ENCODE measurements around the gene RDM1. TPM values are rescaled to one million over a fixed set of nuclear protein-coding genes. Genes with fewer than 3 reads are reported as not detected.
"Not testable (repeated sequence)": the region's sequence is repeated elsewhere in the genome, so short reads cannot be mapped to it uniquely, and the experiment has no call there.

Gene RDM1, protein sequence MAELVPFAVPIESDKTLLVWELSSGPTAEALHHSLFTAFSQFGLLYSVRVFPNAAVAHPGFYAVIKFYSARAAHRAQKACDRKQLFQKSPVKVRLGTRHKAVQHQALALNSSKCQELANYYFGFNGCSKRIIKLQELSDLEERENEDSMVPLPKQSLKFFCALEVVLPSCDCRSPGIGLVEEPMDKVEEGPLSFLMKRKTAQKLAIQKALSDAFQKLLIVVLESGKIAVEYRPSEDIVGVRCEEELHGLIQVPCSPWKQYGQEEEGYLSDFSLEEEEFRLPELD
- total RNA-seq: 0.47 TPM in 1 of 2 replicates, not detected in the other

DNA sequence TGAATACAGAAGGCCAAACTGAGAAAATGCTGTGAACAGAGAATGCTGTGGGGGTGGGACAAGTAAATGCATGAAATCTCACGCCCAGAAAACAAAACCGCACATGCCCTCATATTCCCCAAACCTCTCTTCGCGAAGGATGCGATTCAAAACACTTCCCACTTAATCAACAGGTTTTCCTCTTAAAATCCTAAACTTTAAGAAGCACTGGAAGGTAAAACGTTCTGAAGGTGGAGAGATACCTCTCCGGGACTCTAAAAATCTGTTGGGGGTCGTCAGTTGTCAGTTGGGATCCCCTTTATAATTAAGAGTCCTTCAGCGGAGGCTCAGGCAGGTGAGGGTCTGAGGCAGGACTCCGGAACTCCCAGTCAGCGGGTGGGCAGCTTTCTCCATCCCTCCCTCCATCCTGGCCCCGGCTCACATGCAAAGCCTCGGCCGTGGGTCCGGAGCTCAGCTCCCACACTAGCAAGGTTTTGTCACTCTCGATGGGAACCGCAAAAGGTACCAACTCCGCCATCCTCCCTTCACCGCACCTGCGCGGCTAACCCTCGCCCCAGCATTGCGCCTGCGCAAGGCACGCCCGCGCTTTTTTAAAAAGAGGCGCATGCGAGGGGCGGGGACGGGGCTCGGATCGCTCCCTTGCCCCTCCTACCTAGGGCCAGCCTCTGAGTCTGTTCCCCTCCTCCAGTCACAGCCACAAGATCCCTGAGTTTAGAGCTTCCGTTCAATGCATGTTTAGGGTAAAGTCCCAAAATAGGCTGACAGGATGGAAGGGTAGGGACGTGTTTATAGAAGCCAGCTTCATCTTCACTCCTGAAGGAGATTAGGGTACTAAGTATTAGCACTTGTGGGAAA, at the start of gene RDM1:
Gene RDM1, minus strand, starts transcription at position 563 of the 855 bp plus-strand sequence. Its CDS starts 46 bp downstream, at position 517.
- DNase-seq (ENCODE audit: extremely low read depth, low read depth, low spot score): no peak

DNA sequence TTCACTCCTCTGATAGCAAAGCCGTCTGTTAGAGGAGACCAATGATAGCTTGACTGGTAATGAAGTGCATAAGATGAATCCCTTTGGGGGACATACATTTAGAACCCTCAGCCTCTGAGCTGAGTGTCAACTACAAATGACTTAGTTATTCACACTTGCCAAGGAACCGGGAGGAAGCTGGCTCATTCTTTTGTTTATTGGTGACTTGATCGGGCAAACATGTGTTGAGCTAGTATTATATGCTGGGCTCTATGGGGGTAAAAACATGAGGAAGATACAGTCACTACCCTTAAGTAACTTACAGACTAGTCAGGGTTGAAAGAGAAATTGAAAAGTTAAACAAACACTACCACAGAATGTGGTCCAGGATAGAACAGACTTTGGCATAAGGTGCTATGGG, 47.8 kb upstream of the RDM1 start:
- DNase-seq (ENCODE audit: extremely low read depth, low read depth, low spot score): no peak

DNA sequence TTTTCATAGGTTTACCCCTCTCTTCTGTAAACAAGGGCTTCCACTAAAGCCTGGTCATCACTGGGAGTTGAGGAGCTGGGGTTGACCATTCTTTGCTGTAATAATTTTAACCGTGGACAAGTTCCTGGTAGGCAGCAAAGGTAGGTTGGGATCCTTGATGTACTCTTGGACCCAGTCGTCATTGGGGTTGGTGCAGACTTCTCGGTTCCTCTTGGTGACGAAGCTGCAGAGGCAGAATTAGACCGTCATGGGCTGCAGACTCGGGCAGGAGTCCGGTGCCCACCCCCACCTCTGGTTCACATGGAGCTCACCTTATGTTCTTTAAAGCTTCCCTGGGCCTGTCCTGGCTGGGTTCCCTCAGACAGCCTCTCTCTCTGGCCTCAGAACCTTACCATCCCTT, 46.9 kb upstream of the RDM1 start:
- no peak for DNase-seq (ENCODE audit: extremely low read depth, low read depth, low spot score)

DNA sequence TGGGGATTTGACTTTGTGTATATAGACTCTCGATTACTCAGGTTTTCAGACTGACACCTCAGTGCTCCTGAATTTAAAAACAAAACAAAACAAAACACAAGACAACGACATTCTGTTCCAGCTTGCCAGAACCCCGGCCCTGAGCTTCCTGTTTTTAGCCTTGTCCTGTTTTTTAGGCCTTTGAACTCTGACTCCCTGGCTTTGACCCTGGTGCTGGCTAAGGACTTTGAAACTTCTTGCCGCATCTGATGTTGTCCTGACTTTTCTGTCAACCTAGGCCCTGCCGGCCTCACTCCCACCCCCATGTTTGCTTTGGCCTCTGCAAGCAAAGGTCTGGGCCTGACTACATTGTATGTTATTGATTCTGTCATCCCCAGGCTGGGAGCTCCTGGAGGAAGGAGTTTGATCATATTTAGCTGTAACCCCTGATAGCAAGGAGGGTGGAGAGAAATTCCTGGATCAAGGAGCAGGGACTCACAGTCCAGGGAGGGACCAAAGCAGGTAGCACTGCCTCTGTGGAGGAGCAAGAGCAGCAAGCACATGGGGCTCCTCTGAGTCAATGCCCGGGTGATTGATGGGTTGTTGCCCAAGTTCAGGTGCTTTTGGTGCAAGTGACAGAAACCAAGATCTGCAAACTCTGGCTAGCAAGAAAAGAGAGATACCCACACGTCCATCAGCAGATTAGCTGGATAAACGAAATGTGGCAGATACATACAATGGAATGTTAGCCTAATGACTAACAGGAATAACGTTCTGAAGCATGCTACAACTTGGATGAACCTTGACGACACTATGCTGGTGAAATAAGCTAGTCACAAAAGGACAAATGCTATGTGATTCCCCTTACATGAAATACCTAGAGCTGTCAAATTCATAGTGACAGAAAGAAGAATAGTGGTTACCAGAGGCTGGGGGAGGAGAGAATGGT, 43.0 kb upstream of the RDM1 start:
- DNase-seq (ENCODE audit: extremely low read depth, low read depth, low spot score): no peak

DNA sequence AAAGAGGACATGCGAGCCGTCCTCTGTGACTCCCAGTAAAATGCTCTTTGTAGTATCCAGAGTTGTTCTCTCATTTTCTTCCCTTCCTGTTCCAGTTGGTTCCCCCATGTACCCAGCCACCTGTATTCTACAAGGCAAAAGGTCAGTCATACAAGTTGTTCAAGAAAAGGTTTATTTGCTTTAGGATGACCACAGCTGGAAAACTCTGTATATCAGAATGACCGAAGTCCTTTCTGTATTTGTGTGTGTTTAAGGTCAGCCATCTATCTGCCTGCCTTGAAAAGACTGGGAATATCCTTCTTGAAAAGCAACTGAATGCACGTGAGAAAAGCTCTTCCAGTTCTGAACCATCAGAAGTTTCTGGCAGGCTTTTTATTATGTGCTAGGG, 42.4 kb upstream of the RDM1 start:
- DNase-seq (ENCODE audit: extremely low read depth, low read depth, low spot score): no peak

DNA sequence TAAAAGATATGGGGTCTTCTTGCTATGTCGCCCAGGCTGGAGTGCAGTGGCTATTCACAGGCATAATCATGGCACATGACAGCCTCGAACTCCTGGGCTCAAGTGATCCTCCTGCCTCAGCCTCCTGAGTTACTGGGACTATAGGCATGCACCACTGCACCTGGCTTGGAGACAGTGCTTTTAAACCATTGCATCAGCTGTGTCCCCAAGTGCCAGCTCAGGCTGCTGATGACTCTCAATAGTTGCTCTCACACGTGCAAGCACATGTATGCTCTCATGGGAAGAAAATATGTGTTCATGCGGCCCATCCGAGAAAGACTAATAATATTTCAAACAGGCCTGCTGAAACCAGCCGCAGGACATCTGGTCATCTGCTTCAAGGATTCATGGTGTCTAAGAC, 42.0 kb upstream of the RDM1 start:
- DNase-seq (ENCODE audit: extremely low read depth, low read depth, low spot score): no peak

DNA sequence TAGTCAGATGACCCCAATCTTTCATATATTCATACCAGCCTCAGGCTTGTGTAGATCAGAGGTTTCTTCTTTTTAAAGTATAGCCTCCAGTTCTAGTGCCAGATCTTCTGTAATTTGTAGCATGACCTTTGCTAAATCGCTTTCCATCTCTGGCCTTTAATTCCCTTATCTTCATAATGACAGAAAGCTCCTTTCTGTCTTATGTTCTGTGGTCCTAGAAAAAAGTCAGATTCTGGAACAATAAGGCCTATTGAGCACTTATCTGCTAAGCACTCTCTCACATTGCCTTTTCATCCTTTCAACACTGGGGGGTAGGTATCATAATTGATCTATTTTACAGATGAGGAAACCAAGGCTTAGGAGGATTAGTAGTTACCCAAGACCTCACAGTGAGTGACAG, 41.5 kb upstream of the RDM1 start:
- DNase-seq (ENCODE audit: extremely low read depth, low read depth, low spot score): no peak

DNA sequence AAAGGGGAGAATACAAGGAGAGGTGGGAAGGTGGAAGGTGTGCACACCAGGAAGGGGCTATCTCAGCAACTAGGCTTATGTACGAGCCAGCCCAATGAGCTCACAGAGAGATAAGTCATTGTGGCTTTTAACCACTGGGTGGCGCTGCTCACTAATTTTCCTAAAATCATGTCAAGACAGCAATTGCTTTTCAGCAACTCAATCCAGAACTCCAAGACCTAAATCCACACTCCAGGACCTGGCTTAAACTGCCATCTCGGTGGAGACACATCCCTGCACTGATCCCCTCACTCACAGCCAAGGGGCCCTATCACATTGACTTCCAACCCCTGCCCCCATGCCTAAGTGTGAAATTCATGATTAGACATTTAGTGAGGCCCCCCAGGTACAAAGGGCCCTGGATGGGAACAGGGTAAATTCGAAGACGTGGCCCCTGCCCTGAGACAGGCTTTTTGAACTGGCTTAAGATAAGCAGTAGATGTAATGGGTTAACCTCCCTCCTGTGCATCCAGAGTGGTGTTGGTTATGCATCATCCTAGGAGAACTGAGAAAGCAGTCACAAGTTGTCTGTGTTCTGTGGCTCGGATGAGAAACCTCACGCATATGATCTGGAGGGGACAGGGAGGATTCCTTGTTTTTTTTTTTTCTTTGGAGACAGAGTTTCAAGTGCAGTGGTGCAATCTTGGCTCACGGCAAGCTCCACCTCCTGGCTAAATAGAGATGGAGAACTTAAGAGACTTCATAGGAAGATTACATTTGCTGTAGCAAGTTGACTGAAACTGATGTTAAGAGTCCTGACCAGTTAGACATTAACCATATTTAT, 39.2 kb upstream of the RDM1 start:
- peak; percentile 72 for DNase-seq (ENCODE audit: extremely low read depth, low read depth, low spot score)

DNA sequence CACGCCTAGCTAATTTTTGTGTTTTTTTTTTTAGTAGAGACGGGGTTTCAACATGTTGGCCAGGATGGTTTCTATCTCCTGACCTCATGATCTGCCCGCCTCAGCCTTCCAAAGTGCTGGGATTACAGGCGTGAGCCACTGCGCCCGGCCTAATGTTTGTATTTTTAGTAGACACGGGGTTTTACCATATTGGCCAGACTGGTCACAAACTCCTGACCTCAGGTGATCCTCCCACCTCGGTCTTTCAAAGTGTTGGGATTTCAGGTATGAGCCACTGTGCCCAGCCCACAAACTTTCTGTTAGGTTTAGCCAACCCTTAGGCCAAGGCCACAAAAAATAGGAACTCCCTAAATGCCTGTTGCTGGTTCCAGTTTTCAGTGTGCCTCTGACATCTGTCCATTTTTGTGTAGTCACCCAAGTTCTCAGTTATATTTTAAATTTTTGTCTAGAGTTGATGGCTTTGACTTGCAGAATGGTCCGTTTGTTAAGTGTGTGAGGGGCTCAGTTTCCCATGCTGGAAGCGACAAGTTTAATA, 38.0 kb upstream of the RDM1 start:
- DNase-seq (ENCODE audit: extremely low read depth, low read depth, low spot score): no peak

DNA sequence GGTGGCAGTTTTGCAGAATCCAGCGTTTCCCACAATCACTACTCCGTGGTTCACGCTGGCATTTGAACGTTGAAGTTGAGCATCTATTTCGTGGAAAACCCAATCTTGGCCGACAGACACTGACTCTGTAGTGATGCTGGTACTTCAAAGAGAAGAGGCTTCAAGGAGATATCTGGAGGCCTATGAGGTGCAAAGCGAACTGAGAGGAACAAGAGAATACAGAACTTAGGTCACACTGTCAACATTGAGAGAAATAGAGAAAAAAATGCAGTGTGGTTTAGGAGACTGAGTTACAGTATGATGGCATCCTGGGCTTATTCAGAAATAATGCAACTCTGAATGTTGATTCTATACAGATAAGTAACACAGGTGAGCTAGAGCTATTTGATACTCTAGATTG, 34.7 kb upstream of the RDM1 start:
- no peak for DNase-seq (ENCODE audit: extremely low read depth, low read depth, low spot score)

DNA sequence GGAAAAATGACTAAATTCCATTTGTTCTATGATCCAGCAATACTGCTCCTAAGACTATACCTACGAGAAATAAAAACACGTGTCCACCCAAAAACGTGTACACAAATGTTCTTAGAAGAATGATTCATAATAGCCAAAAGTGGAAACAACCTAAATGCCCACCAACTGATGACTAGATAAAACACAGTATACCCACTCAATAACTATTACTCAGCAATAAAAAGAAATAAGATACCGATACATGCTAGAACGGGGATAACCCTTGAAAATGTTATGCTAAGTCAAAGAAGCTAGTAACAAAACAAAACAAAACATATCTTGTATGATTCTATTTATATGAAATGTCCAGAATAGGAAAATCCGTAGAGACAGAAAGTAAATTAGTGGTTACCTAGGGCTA, 33.1 kb upstream of the RDM1 start:
- no peak for DNase-seq (ENCODE audit: extremely low read depth, low read depth, low spot score)

DNA sequence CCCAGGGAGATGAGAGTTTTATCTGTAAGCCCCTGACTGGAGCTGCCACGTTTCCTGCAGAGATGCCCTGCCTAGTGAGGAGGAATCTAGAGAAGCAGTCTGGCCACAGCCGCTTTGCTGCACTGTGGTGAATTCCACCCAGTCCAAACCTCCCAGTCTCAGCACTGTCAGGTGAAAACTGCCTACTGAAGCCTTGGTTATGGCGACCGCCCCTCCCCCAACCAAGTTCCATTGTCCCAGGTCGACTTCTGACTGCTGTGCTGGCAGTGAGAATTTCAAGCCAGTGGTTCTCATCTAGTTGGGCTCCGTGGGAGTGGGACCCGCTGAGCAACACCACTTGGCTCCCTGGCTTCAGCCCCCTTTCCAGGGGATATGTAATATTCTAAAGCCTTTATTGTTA, 23.1 kb upstream of the RDM1 start:
- DNase-seq (ENCODE audit: extremely low read depth, low read depth, low spot score): no peak

DNA sequence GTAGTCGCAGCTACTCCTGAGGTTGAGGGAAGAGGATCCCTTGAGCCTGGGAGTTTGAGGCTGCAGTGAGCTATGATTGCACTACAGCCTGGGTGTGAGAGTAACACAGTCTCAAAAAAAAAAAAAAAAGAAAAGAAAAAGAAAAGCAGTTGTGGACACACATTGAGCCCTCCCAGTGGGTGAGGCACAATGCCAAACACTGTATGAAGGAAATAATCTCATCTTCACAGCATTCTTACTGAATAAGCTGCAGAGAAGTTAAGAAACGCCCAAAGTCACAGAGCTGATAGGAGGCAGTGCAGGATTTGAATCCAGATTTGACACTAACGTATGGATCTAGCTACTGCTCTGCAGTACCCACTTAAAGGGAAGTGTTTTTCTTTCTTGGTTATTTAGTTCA, 18.8 kb upstream of the RDM1 start:
- no peak for DNase-seq (ENCODE audit: extremely low read depth, low read depth, low spot score)

DNA sequence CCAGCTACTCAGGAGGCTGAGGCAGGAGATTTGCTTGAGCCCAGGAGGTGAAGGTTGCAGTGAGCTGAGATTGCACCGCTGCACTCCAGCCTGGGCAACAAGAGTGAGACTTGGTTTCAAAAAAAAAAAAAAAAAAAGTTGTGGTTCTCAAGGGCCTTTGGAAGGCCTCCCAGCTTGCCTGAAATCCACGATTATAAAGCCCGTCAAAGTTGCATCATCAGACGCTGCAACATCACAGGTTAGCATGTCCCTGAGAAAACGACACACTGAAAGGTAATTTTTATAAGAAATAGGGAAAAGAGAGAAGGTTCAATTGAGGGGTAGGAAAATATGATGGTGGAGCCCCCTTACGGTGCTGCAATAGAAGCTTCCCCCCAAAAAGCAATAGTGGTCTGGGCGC, 17.5 kb upstream of the RDM1 start:
- no peak for DNase-seq (ENCODE audit: extremely low read depth, low read depth, low spot score)

DNA sequence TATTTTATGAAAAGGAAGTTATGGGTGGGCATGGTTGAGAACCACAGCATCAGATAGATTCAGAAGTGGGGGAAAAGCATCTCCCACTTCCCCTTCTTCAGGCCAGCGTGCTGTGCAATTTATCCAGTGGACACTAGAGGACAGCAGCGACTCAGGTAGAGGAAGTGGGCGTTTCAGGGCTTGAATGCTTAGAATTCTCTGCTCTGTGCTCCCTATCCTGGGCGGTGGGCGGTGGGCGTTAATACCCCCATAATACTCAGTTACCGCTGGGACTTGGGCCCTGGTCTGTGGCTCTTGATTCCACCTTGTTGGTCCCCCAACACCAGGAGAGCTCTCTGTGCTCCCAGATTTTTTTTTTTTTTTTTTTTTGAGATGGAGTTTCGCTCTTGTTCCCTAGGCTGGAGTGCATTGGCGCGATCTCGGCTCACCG, 16.6 kb upstream of the RDM1 start:
- no peak for DNase-seq (ENCODE audit: extremely low read depth, low read depth, low spot score)

DNA sequence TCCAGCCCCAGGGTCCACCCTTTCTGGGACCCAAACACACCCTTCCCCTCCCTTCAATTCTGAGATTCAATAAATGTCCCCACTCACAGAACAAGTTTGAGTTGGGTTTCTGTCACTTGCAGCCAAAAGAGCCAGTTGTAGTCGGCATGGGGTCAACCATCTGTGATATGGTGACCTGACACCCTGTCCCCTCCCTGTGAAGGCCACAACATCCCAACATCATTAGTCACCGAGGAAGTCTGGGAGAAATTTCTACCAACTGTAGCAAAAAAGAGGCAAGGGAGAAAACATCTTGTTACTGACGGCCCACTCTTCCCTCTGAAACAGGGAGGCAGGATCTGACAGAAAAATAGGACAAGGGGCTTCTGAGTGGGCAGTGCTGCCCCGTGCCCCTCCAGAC, 13.6 kb upstream of the RDM1 start:
- no peak for DNase-seq (ENCODE audit: extremely low read depth, low read depth, low spot score)

DNA sequence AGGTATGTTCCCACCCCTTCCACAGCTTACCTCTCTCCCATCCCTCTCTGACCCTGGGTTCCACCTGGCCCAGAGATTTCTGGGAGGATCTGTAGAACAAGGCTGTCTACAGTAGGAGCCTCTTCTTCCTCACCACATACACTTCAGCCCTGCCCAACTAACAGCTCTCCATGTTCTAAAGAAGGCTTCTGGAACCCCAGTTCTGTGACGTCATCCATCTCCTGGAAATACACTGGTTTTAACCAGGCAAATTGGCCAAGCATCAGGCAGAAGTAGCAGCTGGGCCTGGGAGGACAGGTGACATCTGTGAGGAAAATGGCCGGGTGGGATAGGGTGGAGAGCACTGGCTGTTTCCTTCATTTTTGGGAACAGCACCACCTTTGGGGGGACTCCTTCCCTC, 13.0 kb upstream of the RDM1 start, which contains the start of gene LYZL6:
Gene LYZL6, minus strand, starts transcription at position 177 of the 400 bp plus-strand sequence. CDS start 4,357 bp downstream, outside the sequence.
- no peak for DNase-seq (ENCODE audit: extremely low read depth, low read depth, low spot score)

DNA sequence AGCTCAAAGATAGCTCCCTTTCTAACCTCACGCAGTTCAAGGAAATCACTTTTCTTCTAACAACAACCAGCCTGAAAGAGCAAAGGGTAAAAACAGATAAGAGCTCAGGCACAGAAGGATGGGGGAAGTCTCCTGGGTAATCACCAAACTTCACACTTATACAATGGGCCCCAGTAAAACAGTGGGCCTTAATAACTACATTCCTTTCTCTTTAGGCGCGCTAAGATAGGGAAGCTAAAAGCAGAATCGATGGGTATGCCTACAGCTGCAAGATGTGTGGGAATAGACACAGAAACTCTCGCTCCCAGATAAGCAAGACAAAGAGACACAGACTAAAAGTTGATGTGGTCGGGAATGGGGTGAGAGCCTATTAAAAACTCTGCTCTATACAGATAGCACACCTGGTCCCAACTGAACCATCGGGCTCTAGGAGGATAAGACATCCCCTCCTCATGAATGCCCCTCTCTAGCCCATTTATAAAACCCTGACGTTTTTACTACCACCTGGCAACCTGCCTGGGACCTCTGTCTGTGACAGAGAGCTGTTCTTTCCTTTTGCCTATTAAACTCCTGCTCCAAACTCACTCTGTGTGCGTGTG, 12.1 kb upstream of the RDM1 start:
- no peak for DNase-seq (ENCODE audit: extremely low read depth, low read depth, low spot score)

DNA sequence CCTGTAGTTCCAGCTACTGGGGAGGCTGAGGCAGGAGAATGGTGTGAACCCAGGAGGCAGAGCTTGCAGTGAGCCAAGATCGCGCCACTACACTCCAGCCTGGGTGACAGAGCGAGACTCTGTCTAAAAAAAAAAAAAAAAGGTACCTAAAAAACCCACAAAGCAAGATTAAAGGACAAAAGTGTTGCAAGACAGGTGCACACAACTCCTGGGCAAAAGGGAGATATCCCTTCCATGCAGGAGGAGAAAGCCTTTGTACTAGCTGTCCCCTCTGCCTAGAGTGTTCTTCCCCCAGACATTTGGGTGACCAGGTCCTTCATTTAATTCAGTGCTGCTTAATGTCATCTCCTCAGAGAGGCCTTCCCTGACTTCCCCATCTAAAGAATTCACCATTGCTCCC, 7.9 kb upstream of the RDM1 start:
- DNase-seq (ENCODE audit: extremely low read depth, low read depth, low spot score): not testable (repeated sequence)

Data from glomerular endothelial cell (primary cell).